Testis (tissue), 3 donors: ENCODE results near the gene F2. TPM values are rescaled to one million over a fixed set of nuclear protein-coding genes. Genes with fewer than 3 reads are reported as not detected.

ENCODE experiments used
- DNase-seq: peaks from one replicate; pipeline ENCODE4 v3.0.0-alpha.2; 2019
- H3K27ac ChIP-seq, 2 donors: fragments of 200-600 bp; sonication (generic); one replicate each; pipeline ENCODE4 v1.5.1; 2019
- H3K27me3 ChIP-seq: fragments of 200-600 bp; sonication (generic); one replicate; pipeline ENCODE4 v1.5.1; 2019
- H3K36me3 ChIP-seq: fragments of 200-600 bp; sonication (generic); one replicate; pipeline ENCODE4 v1.5.1; 2017; ENCODE audit warnings: low read depth; ENCODE audit errors: missing control alignments
- H3K4me1 ChIP-seq: fragments of 200-600 bp; sonication (generic); one replicate; pipeline ENCODE4 v1.5.1; 2019
- H3K4me3 ChIP-seq, 2 donors: fragments of 200-600 bp; sonication (generic); one replicate each; pipeline ENCODE4 v1.5.1; 2017 to 2019
- H3K9me3 ChIP-seq: fragments of 200-600 bp; sonication (generic); one replicate; pipeline ENCODE4 v1.5.1; 2017
- POLR2A ChIP-seq: fragments of 450-650 bp; IDR thresholded peaks from one replicate; pipeline ENCODE4 v1.6.1; 2017; ENCODE audit warnings: antibody characterized with exemption, mild to moderate bottlenecking, moderate library complexity
- WGBS, 2 donors: methylation state at CpG; one replicate each; pipeline ENCODE4 v1.1.5; 2018; 5-methylcytosine and 5-hydroxymethylcytosine counted together
- intact Hi-C: fragments of 100-400 bp; cut with DNase I; formaldehyde crosslinking; loops from one replicate; pipeline ENCODE4 v1.15.1; 2023; ENCODE audit warnings: low total_unique reads
- polyA plus RNA-seq: library from polyadenylated mRNA; stranded (reverse); fragments of 350-450 nt; fragmentation: Illumina TruSeq; extraction: RNeasy Lipid Tissue Mini Kit (QIAGEN cat#74804); gene quantifications from one replicate; pipeline ENCODE4 v1.2.3, GENCODE V29; 2014; ENCODE audit warnings: low read depth, low replicate concordance; ENCODE audit not compliant: insufficient read depth
- total RNA-seq, 2 donors: library from RNA; depleted of rRNA; stranded (reverse); fragments of >200 nt; gene quantifications; one replicate each; pipeline ENCODE4 v1.2.3, GENCODE V29; 2016
- TF ChIP-seq, protein P1 (sequence below), 3 experiments: fragments of 450-650 bp in 2 of 3; fragments of 200-600 bp in 1 of 3; sonication (generic) in 1 of 3; IDR thresholded peaks; one replicate each; pipeline ENCODE4 v1.5.1; 2016 to 2019; ENCODE audit warnings: antibody characterized with exemption in 3 of 3, mild to moderate bottlenecking in 2 of 3, moderate library complexity in 1 of 3

F2 gene
- total and polyA plus RNA-seq, 3 donors from 2014 or later = 0.47 to 3.6 (median 2.4) TPM

DNA sequence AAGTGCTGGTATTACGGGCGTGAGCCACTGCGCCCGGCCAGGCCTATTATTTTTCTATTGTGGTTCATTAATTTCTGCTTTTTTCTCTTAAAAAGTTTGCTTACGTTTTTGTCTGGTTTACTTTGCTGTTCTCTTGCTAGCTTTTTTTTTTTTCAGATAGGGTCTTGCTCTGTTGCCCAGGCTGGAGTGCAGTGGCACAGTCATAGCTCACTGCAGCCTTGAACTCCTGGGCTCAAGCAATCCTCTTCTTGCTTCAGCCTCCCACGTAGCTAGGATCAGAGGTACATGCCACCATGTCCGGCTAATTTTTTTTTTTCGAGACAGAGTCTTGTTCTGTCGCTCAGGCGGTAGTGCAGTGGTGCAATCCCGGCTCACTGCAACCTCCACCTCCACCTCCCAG lies 18.7 kb downstream of the F2 start:
- Histone ChIP-seq H3K27ac (no peak overlapping the region), H3K9me3 (no peaks in the 10 kb centered on the region), H3K36me3 (no peaks in the 10 kb centered on the region), H3K27me3 (no peaks in the 10 kb centered on the region), H3K4me3 (no peak overlapping the region), H3K4me1 (peaks cover 5% of the 10 kb centered on the region)
- no peak for TF ChIP-seq POLR2A
- TF ChIP-seq, protein P1, sequence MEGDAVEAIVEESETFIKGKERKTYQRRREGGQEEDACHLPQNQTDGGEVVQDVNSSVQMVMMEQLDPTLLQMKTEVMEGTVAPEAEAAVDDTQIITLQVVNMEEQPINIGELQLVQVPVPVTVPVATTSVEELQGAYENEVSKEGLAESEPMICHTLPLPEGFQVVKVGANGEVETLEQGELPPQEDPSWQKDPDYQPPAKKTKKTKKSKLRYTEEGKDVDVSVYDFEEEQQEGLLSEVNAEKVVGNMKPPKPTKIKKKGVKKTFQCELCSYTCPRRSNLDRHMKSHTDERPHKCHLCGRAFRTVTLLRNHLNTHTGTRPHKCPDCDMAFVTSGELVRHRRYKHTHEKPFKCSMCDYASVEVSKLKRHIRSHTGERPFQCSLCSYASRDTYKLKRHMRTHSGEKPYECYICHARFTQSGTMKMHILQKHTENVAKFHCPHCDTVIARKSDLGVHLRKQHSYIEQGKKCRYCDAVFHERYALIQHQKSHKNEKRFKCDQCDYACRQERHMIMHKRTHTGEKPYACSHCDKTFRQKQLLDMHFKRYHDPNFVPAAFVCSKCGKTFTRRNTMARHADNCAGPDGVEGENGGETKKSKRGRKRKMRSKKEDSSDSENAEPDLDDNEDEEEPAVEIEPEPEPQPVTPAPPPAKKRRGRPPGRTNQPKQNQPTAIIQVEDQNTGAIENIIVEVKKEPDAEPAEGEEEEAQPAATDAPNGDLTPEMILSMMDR (IDR thresholded peaks at IDR 0.05) = no peak
- intact Hi-C loops = no loop called here
- 87 to 94% methylated on average over 11 of the region's 11 CpGs for WGBS, 2 donors
- no peak for DNase-seq

GRCh38 chr11:46738887-46739286 lies 19.9 kb downstream of the F2 start:
- 59 to 73% methylated on average over 6 of the region's 6 CpGs for WGBS, 2 donors
- peaks cover 6% of the 10 kb centered on the region for H3K4me1 ChIP-seq

GRCh38 chr11:46741600-46742484 lies 22.8 kb downstream of the F2 start:
- TF ChIP-seq POLR2A = no peak
- TF ChIP-seq, protein P1 (IDR thresholded peaks at IDR 0.05) = no peak
- Histone ChIP-seq H3K4me1 (peaks cover 8% of the 10 kb centered on the region), H3K27me3 (no peaks in the 10 kb centered on the region), H3K36me3 (no peaks in the 10 kb centered on the region), H3K27ac (no peak overlapping the region), H3K9me3 (no peaks in the 10 kb centered on the region), H3K4me3 (no peak overlapping the region)
- intact Hi-C loops = no loop called here
- no peak for DNase-seq
- 67 to 72% methylated on average over 12 of the region's 12 CpGs for WGBS, 2 donors

More at GRCh38 chr11:46738887-46739286, 19.9 kb downstream of the F2 start:
- no peak for DNase-seq
- Histone ChIP-seq H3K27me3 (no peaks in the 10 kb centered on the region), H3K4me3 (no peak overlapping the region), H3K9me3 (no peaks in the 10 kb centered on the region), H3K27ac (no peak overlapping the region), H3K36me3 (no peaks in the 10 kb centered on the region)
- intact Hi-C loops = no loop called here
- TF ChIP-seq, protein P1 (IDR thresholded peaks at IDR 0.05) = no peak
- no peak for TF ChIP-seq POLR2A

- Histone ChIP-seq H3K4me1 (peaks cover 8% of the 10 kb centered on the region), H3K27me3 (no peaks in the 10 kb centered on the region), H3K27ac (peak overlapping the region in 1 of 2 donors; percentile 50), H3K4me3 (no peak overlapping the region), H3K36me3 (no peaks in the 10 kb centered on the region), H3K9me3 (no peaks in the 10 kb centered on the region)
- DNase-seq = no peak
- no peak for TF ChIP-seq POLR2A
- TF ChIP-seq, protein P1 (IDR thresholded peaks at IDR 0.05) = no peak
- WGBS, 2 donors = 67 to 68% methylated on average over 2 of the region's 2 CpGs
- intact Hi-C loops = no loop called here
These were observed 24.0 kb downstream of the F2 start for GRCh38 chr11:46743043-46743442.
